DND-41 (cell line): Measurements from ENCODE around the gene DIS3L2.

Experiments used
- ATAC-seq: fragments of 200-7000 bp; cut with Tn5 transposase; 3 replicates; pipeline ENCODE4 v1.9.1; 2021; ENCODE audit warnings: low read depth; ENCODE audit not compliant: insufficient read depth
- DNase-seq: peaks from one replicate; pipeline ENCODE4 v3.0.0-alpha.2; 2020
- H2AFZ ChIP-seq: 2 replicates; pipeline ENCODE4 v1.6.0; 2012; ENCODE audit warnings: low read depth, low read length
- H3K27ac ChIP-seq: 2 replicates; pipeline ENCODE4 v1.5.1; 2012; ENCODE audit warnings: low read length, inconsistent platforms
- H3K27me3 ChIP-seq: fragments of 200-600 bp; sonication (generic); 2 replicates; pipeline ENCODE4 v1.6.0; 2012; ENCODE audit warnings: low read length, mild to moderate bottlenecking, inconsistent platforms; ENCODE audit not compliant: insufficient read depth, poor library complexity
- H3K36me3 ChIP-seq: 2 replicates; pipeline ENCODE4 v1.5.1; 2012; ENCODE audit warnings: low read length, inconsistent platforms; ENCODE audit not compliant: insufficient read depth
- H3K4me1 ChIP-seq: 2 replicates; pipeline ENCODE4 v1.5.1; 2012; ENCODE audit warnings: mild to moderate bottlenecking, low read length; ENCODE audit not compliant: insufficient read depth
- H3K4me2 ChIP-seq: 2 replicates; pipeline ENCODE4 v1.6.0; 2012; ENCODE audit warnings: mild to moderate bottlenecking, moderate library complexity, low read length, inconsistent platforms; ENCODE audit not compliant: insufficient read depth
- H3K4me3 ChIP-seq, 2 experiments: fragments of 200-600 bp in 1 of 2; shearing (Covaris generic) in 1 of 2; 2 replicates each; pipeline ENCODE4 v1.5.1; 2012 to 2016; ENCODE audit warnings: inconsistent platforms in 2 of 2, low read length in 2 of 2, mild to moderate bottlenecking in 2 of 2, low read depth in 1 of 2, moderate library complexity in 1 of 2
- H3K79me2 ChIP-seq: 2 replicates; pipeline ENCODE4 v1.6.0; 2012; ENCODE audit warnings: low read length, inconsistent platforms; ENCODE audit not compliant: insufficient read depth
- H3K9ac ChIP-seq: 2 replicates; pipeline ENCODE4 v1.6.0; 2012; ENCODE audit warnings: low read depth, mild to moderate bottlenecking, inconsistent platforms, low read length, moderate library complexity
- H3K9me3 ChIP-seq: 2 replicates; pipeline ENCODE4 v1.5.1; 2012; ENCODE audit warnings: low read length, moderate library complexity, mild to moderate bottlenecking, inconsistent platforms; ENCODE audit not compliant: insufficient read depth, severe bottlenecking
- H4K20me1 ChIP-seq: 2 replicates; pipeline ENCODE4 v1.6.0; 2012; ENCODE audit warnings: low read length; ENCODE audit not compliant: insufficient read depth
- CTCF ChIP-seq: IDR thresholded peaks from 2 replicates; pipeline ENCODE4 v1.5.1; 2012; ENCODE audit warnings: borderline replicate concordance, low read length, moderate library complexity, mild to moderate bottlenecking; ENCODE audit not compliant: poor library complexity, severe bottlenecking; ENCODE audit errors: extremely low read depth
- EZH2 ChIP-seq: IDR thresholded peaks from 3 replicates; pipeline ENCODE4 v1.6.1; 2012; ENCODE audit warnings: borderline replicate concordance, low read depth, mild to moderate bottlenecking, moderate library complexity, low read length, inconsistent platforms; ENCODE audit not compliant: severe bottlenecking

DIS3L2 gene

GRCh38 chr2:232293191-232293590, 331.7 kb downstream of the DIS3L2 start:
- no peak for TF ChIP-seq EZH2
- TF ChIP-seq CTCF, result no peak
- H3K36me3 ChIP-seq, result peaks cover 15% of the 10 kb centered on the region; the same call in 1 of the 2 replicates
- H3K9ac ChIP-seq, result no peak overlapping the region
- H3K27ac ChIP-seq, result no peak overlapping the region; the same call in 1 of the 2 replicates
- no peak for ATAC-seq
- no peaks in the 10 kb centered on the region for H3K27me3 ChIP-seq
- H3K4me1 ChIP-seq, result no peaks in the 10 kb centered on the region
- H3K79me2 ChIP-seq, result no peaks in the 10 kb centered on the region
- no peak overlapping the region for H3K4me3 ChIP-seq
- H3K9me3 ChIP-seq, result no peaks in the 10 kb centered on the region
- H3K4me2 ChIP-seq, result no peak overlapping the region
- no peak for DNase-seq
- H2AFZ ChIP-seq, result no peak overlapping the region
- no peaks in the 10 kb centered on the region; the same call in 1 of the 2 replicates for H4K20me1 ChIP-seq

- no peaks in the 10 kb centered on the region for H3K79me2 ChIP-seq
- H3K4me3 ChIP-seq, result no peak overlapping the region
- ATAC-seq, result no peak
These were observed 334.5 kb downstream of the DIS3L2 start for GRCh38 chr2:232295971-232296370.

GRCh38 chr2:232296776-232297525, 335.4 kb downstream of the DIS3L2 start:
- H3K4me2 ChIP-seq, result no peak overlapping the region
- ATAC-seq, result no peak

More at GRCh38 chr2:232295971-232296370, 334.5 kb downstream of the DIS3L2 start:
- Histone ChIP-seq H3K9ac (no peak overlapping the region), H3K9me3 (no peaks in the 10 kb centered on the region), H4K20me1 (no peaks in the 10 kb centered on the region; the same call in 1 of the 2 replicates), H3K4me1 (peaks cover 10% of the 10 kb centered on the region), H2AFZ (no peak overlapping the region), H3K27me3 (no peaks in the 10 kb centered on the region), H3K4me2 (no peak overlapping the region), H3K27ac (no peak overlapping the region), H3K36me3 (peaks cover 27% of the 10 kb centered on the region; the same call in 1 of the 2 replicates)
- DNase-seq, result no peak
- no peak for TF ChIP-seq CTCF

More at GRCh38 chr2:232296776-232297525, 335.4 kb downstream of the DIS3L2 start:
- Histone ChIP-seq H3K36me3 (peaks cover 26% of the 10 kb centered on the region; the same call in 1 of the 2 replicates), H3K9ac (no peak overlapping the region), H2AFZ (no peak overlapping the region), H3K79me2 (no peaks in the 10 kb centered on the region), H4K20me1 (no peaks in the 10 kb centered on the region; the same call in 1 of the 2 replicates), H3K27me3 (no peaks in the 10 kb centered on the region), H3K4me3 (no peak overlapping the region), H3K9me3 (no peaks in the 10 kb centered on the region), H3K27ac (no peak overlapping the region), H3K4me1 (peaks cover 10% of the 10 kb centered on the region)
- TF ChIP-seq EZH2, result no peak
- no peak for TF ChIP-seq CTCF
- no peak for DNase-seq
